ENCODE results near the gene MYDGF. TPM values are rescaled to one million over a fixed set of nuclear protein-coding genes. Genes with fewer than 3 reads are reported as not detected.

The MYDGF gene
- polyA plus RNA-seq, 10 donors: 44.7 to 90.4 (median 56.5) TPM

DNA sequence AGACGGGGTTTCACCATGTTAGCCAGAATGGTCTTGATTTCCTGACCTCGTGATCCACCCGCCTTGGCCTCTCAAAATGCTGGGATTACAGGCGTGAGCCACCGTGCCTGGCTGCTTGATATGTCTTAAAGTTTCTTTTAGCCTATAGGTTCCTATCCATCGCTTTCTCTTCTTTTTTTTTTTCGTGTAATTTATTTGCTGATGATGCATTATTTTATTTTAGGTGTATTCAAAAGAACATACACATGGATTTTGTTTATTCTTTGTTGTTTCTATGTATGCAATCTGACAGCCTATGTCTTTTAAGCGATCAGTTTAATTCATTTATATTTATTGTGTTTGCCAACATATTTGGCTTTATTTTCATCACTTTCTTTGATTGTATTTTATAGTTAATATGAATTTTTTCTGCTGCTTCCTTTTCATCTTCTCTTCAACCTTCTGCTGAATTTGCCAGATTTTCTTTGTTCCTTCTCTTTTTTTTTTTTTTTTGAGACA, 56.8 kb downstream of the MYDGF start:
- DNase-seq: no peak

DNA sequence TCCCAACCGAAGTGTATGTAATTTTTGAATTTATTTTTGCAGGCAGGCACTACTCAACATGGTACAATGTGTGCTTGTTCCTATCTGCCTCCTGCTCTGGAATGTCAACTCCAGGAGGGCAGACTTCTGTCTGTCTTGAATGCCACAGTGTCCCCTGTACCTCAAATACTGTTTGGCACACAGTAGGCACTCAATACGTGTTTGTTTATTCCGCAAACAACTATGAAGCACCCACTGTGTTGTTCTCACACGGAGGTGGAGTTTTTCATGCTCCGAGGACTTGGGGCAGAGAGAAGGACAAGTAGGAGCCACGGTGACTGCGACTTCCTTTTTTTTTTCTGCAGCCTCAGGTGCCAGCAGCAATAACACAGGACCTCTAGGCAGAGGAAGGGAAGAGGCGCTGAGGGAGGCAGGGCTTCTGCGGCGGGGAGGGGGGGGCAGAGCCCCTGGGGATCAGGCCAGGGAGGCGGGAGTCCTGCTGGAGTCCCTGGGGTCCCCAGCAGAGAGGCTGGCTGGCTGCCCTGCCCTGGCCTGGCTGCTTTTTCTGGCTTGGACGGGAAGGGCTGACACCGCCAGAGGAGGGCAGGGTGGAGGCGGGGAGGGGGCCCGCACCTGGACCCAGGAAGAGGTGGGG, 60.1 kb downstream of the MYDGF start:
- DNase-seq: no peak

Other genes starting within 250 kb of the MYDGF start
- 100 to 1,000 TPM in 1 of 10 donors, 10 to 100 TPM in 9; 65.4 to 103 (median 90.2) TPM for gene UBXN6, start 212.5 kb downstream of the MYDGF start, polyA plus RNA-seq (ENCODE audit: insufficient read length in 10 of 10)
- gene HDGFL2, start 198.0 kb downstream of the MYDGF start, polyA plus RNA-seq (ENCODE audit: insufficient read length in 10 of 10): 10 to 100 TPM; 47.3 to 91.9 (median 57.4) TPM
- gene PLIN4, start 151.9 kb downstream of the MYDGF start, polyA plus RNA-seq (ENCODE audit: insufficient read length in 10 of 10): 1 to 10 TPM in 9 of 10 donors, under 1 TPM in 1; 0.68 to 9.4 (median 4.6) TPM
- 1 to 10 TPM in 9 of 10 donors, under 1 TPM in 1; 0.87 to 5.2 (median 1.5) TPM for gene PLIN5, start 135.1 kb downstream of the MYDGF start, polyA plus RNA-seq (ENCODE audit: insufficient read length in 10 of 10)
- under 1 TPM; 0.35 to 0.98 (median 0.61) TPM for gene LRG1, start 130.3 kb downstream of the MYDGF start, polyA plus RNA-seq (ENCODE audit: insufficient read length in 10 of 10)
- gene SEMA6B, start 110.7 kb downstream of the MYDGF start, polyA plus RNA-seq (ENCODE audit: insufficient read length in 10 of 10): 10 to 100 TPM; 27.5 to 45.9 (median 35.8) TPM
- gene TNFAIP8L1, start 30.8 kb downstream of the MYDGF start, polyA plus RNA-seq (ENCODE audit: insufficient read length in 10 of 10): 10 to 100 TPM in 6 of 10 donors, 1 to 10 TPM in 4; 8.7 to 13.9 (median 10.8) TPM
- gene DPP9, start 53.5 kb upstream of the MYDGF start, polyA plus RNA-seq (ENCODE audit: insufficient read length in 10 of 10): 10 to 100 TPM; 18.3 to 26.8 (median 21.5) TPM
- gene FEM1A, start 121.4 kb upstream of the MYDGF start, polyA plus RNA-seq (ENCODE audit: insufficient read length in 10 of 10): 1 to 10 TPM; 2.1 to 3.5 (median 3.0) TPM
- 1 to 10 TPM; 3.9 to 7.3 (median 4.8) TPM for gene TICAM1, start 161.4 kb upstream of the MYDGF start, polyA plus RNA-seq (ENCODE audit: insufficient read length in 10 of 10)
- gene PLIN3, start 197.3 kb upstream of the MYDGF start, polyA plus RNA-seq (ENCODE audit: insufficient read length in 10 of 10): 10 to 100 TPM; 25.6 to 47.4 (median 38.1) TPM
- gene ARRDC5, start 232.6 kb upstream of the MYDGF start, polyA plus RNA-seq (ENCODE audit: insufficient read length in 10 of 10): under 1 TPM in 3 of 10 donors, not detected in 7; 0.21 to 0.27 (median 0.24) TPM
- gene UHRF1, start 239.2 kb upstream of the MYDGF start, polyA plus RNA-seq (ENCODE audit: insufficient read length in 10 of 10): 10 to 100 TPM; 18.0 to 36.3 (median 26.8) TPM

Data from muscle of back (tissue), 11 donors.